COLO668 (cell line): ENCODE data around the gene ANGPT4.
"Not testable (repeated sequence)": the region's sequence is repeated elsewhere in the genome, so short reads cannot be mapped to it uniquely, and the experiment has no call there.

ENCODE experiments used
- DNase-seq: peaks from one replicate; lab custom pipeline; 2025; ENCODE audit not compliant: unreplicated experiment; lab: John Stamatoyannopoulos, UW

ANGPT4 gene

GRCh38 chr20:906703-907270 is 9.3 kb downstream of the ANGPT4 start:
- no peak for DNase-seq

GRCh38 chr20:906001-906520 is 10.1 kb downstream of the ANGPT4 start:
- no peak for DNase-seq

GRCh38 chr20:905396-905961 is 10.7 kb downstream of the ANGPT4 start:
- DNase-seq: no peak

- DNase-seq: no peak
Measured at GRCh38 chr20:904039-904545, 12.0 kb downstream of the ANGPT4 start.

- DNase-seq: not testable (repeated sequence)
Measured at GRCh38 chr20:897436-897835, 18.7 kb downstream of the ANGPT4 start.

- DNase-seq: no peak
Measured at GRCh38 chr20:896501-897025, 19.6 kb downstream of the ANGPT4 start.

- DNase-seq: not testable (repeated sequence)
Measured at GRCh38 chr20:892371-892770, 23.8 kb downstream of the ANGPT4 start.

GRCh38 chr20:891706-892080 is 24.4 kb downstream of the ANGPT4 start:
- no peak for DNase-seq

- no peak for DNase-seq
Measured at GRCh38 chr20:891058-891705, 25.0 kb downstream of the ANGPT4 start.

GRCh38 chr20:890666-891057 is 25.5 kb downstream of the ANGPT4 start:
- no peak for DNase-seq

GRCh38 chr20:889932-890463 is 26.1 kb downstream of the ANGPT4 start:
- DNase-seq: no peak

GRCh38 chr20:889106-889505 is 27.0 kb downstream of the ANGPT4 start:
- no peak for DNase-seq

GRCh38 chr20:888057-888456 is 28.1 kb downstream of the ANGPT4 start:
- DNase-seq: no peak

GRCh38 chr20:887137-887536 is 29.0 kb downstream of the ANGPT4 start:
- no peak for DNase-seq

- peak; percentile 8 for DNase-seq
Measured at GRCh38 chr20:884983-885952, 30.9 kb downstream of the ANGPT4 start.

GRCh38 chr20:881783-882144 is 34.4 kb downstream of the ANGPT4 start:
- DNase-seq: no peak

GRCh38 chr20:881051-881782 is 34.9 kb downstream of the ANGPT4 start:
- no peak for DNase-seq

- no peak for DNase-seq
Measured at GRCh38 chr20:879626-880025, 36.5 kb downstream of the ANGPT4 start.

GRCh38 chr20:878511-879307 is 37.4 kb downstream of the ANGPT4 start:
- no peak for DNase-seq
